ENCODE measurements around the gene BBS1.

The BBS1 gene

DNA sequence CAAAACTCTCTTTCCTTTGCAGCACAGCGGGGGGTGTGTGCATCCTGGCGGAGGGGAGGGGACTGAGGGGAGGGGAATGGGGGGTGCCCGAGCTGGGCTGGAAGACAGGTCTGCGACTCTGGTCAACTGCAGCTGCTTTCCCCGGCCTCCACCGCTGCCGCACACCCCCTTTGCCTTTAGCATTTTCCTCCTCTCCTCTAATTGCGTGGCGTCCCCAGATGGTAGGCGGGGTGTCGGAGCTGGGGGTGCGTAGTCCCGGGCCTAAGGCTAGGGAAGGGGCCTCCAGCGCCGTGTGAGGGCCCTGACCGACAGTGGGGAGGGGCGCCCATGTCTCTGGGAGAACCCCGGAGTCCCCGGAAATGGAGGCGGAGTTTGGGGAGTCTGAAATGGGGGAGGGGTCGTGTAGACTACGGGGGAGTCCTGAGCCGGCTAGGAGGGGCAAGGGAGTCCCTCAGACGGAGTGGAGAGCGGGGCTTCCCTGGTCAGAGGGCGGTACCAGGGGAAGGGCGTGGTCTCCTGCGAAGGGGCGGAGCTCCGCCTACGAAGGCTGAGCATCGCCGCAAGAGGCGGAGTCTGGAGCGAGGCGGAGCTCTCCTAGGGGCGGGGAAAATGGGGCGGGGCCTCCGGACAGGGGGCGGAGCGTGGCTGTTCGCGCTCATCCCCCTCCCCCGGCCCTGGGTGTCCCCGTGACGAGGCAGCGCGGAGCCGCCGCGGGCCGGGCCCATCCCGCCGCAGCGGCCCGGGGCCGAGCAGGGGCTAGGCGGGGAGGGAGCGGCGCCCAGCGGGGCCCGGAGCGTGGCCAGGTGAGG lies 44.0 kb upstream of the BBS1 start, which contains the start of gene PELI3:
Gene PELI3, plus strand, starts transcription at position 681 of the 809 bp plus-strand sequence. CDS start 1,224 bp downstream, outside the sequence.
- TF ChIP-seq, protein P1, sequence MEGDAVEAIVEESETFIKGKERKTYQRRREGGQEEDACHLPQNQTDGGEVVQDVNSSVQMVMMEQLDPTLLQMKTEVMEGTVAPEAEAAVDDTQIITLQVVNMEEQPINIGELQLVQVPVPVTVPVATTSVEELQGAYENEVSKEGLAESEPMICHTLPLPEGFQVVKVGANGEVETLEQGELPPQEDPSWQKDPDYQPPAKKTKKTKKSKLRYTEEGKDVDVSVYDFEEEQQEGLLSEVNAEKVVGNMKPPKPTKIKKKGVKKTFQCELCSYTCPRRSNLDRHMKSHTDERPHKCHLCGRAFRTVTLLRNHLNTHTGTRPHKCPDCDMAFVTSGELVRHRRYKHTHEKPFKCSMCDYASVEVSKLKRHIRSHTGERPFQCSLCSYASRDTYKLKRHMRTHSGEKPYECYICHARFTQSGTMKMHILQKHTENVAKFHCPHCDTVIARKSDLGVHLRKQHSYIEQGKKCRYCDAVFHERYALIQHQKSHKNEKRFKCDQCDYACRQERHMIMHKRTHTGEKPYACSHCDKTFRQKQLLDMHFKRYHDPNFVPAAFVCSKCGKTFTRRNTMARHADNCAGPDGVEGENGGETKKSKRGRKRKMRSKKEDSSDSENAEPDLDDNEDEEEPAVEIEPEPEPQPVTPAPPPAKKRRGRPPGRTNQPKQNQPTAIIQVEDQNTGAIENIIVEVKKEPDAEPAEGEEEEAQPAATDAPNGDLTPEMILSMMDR (IDR thresholded peaks at IDR 0.05; ENCODE audit: low read depth, low read length): no peak
- peak within 1 kb of the TSS; percentile 62 to 65 for H3K4me3 ChIP-seq (replicated peaks in 1 of 2; ENCODE audit: low read depth in 2 of 2, low read length in 2 of 2)
- peak; percentile 89 to 95 for DNase-seq (ENCODE audit: low read depth in 2 of 2)

GRCh38 chr11:66467034-66467659 lies 43.3 kb upstream of the BBS1 start:
- TF ChIP-seq, protein P1 (IDR thresholded peaks at IDR 0.05; ENCODE audit: low read depth, low read length): peak; percentile 9
- H3K4me3 ChIP-seq (replicated peaks in 1 of 2; ENCODE audit: low read depth in 2 of 2, low read length in 2 of 2): peak overlapping the region; percentile 59 to 65
- peak; percentile 13 to 41 for DNase-seq (ENCODE audit: low read depth in 2 of 2)

GRCh38 chr11:66467756-66468155 lies 42.7 kb upstream of the BBS1 start:
- DNase-seq (ENCODE audit: low read depth in 2 of 2): peak in 1 of 2 donors; percentile 36
- TF ChIP-seq, protein P1 (IDR thresholded peaks at IDR 0.05; ENCODE audit: low read depth, low read length): no peak
- peak overlapping the region; percentile 59 to 65 for H3K4me3 ChIP-seq (replicated peaks in 1 of 2; ENCODE audit: low read depth in 2 of 2, low read length in 2 of 2)

- no peak overlapping the region for H3K4me3 ChIP-seq (replicated peaks in 1 of 2; ENCODE audit: low read depth in 2 of 2, low read length in 2 of 2)
- no peak for DNase-seq (ENCODE audit: low read depth in 2 of 2)
- TF ChIP-seq, protein P1 (IDR thresholded peaks at IDR 0.05; ENCODE audit: low read depth, low read length): no peak
Measured at GRCh38 chr11:66468691-66469090, 41.7 kb upstream of the BBS1 start.

GRCh38 chr11:66469441-66469840 lies 41.0 kb upstream of the BBS1 start:
- TF ChIP-seq, protein P1 (IDR thresholded peaks at IDR 0.05; ENCODE audit: low read depth, low read length): no peak
- no peak overlapping the region for H3K4me3 ChIP-seq (replicated peaks in 1 of 2; ENCODE audit: low read depth in 2 of 2, low read length in 2 of 2)
- DNase-seq (ENCODE audit: low read depth in 2 of 2): no peak

GRCh38 chr11:66470015-66470414 lies 40.4 kb upstream of the BBS1 start:
- DNase-seq (ENCODE audit: low read depth in 2 of 2): no peak
- no peak overlapping the region for H3K4me3 ChIP-seq (replicated peaks in 1 of 2; ENCODE audit: low read depth in 2 of 2, low read length in 2 of 2)
- TF ChIP-seq, protein P1 (IDR thresholded peaks at IDR 0.05; ENCODE audit: low read depth, low read length): no peak

Measured in cardiac fibroblast (primary cell).